Fibroblast of the conjunctiva (primary cell): ENCODE results near the gene FAM43A.

Source experiments
- DNase-seq: peaks from one replicate; pipeline ENCODE4 v3.0.0-alpha.2; 2010; ENCODE audit warnings: low read depth

The FAM43A gene

GRCh38 chr3:194711286-194711685 is 25.6 kb downstream of the FAM43A start:
- DNase-seq, result no peak

DNA sequence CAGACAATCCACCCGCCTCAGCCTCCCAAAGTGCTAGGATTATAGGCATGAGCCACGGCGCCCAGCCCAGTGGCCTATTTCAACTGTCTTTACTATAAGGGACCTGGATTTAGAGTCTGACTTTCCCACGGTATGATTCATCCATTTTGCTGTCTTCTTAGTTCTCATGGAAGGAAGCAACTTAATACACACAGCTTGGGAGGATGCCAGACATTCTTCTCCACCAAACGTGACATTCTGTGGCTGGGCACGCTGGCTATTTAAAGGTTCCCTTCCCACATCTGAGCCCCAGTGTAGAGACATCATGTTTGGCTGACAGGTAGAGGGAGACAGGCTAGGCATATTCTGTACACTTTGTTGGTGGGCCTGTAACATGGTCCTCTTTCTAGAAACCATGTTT is 26.2 kb downstream of the FAM43A start:
- no peak for DNase-seq

- DNase-seq, result no peak
Measured at GRCh38 chr3:194713299-194714136, 27.8 kb downstream of the FAM43A start.

DNA sequence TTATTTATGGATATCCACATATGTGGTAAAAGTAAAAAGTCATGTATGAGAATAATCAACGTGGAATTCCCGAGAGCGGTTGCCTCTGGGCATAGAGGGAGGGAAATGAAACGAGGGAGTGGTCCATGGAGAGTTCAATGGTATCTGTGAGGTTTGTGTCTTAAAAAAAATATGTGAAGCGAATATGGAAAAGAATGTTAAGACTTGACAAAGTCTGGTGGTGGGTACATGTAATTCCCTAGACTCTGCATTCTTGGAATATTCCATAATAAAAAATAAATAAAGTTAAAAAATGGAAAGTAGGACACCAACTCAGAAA is 28.4 kb downstream of the FAM43A start:
- DNase-seq, result no peak

GRCh38 chr3:194714564-194714963 is 28.9 kb downstream of the FAM43A start:
- no peak for DNase-seq

DNA sequence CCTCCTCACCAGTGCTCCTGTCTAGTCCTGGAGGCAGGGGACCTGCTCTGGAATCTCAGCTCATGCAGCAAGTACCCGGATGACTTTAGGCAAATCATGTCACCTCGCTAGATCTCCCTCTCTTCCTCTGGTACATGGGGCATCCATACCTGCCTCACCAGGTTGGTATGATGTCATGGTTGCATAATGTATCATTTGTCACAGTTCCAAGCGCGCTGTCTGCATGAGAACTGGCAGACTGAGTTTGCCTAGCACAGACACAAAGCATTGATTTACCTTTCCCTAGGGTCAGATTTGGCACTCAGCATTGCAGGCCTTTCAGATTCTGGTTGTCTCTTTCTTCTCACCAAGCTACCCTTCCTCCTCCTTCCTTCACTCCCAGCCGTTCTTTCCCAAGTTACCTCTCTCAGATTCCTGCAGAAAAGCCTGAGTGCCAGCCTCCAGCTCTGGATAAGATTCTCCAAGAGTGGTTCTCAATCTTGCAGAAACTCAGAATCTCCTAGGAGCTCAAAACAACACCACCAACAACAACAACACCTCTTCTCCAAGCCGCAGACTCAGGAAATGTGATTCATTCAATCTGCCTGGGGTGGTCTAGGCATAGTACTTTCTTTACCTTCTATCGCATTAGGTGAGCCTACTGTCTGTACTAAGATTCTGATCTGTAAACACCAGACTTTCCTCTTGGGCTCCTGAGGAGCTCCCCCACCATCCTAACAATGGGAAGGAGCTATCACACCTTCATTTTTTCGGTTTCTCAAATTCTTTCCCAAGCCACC is 29.5 kb downstream of the FAM43A start:
- no peak for DNase-seq

DNA sequence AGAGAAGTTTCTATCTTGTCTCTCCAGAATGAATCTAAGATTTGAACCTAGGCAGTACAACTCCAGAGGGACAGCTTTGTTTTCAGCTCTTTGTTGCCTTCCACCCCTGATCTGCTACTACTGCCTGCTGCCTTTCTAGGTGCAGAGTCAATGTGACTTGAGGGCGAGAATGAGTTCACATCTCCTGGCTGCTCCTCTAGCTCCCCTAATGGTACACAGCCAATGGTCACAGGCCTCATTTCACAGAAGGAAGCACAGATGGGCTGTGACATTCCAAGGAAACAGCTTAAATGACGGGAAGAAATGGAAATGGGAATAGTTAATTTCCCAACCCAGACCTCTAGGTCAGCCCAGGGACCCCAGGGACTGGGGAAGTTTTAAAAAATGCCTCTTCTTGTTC is 32.4 kb downstream of the FAM43A start:
- no peak for DNase-seq

GRCh38 chr3:194720048-194720447 is 34.4 kb downstream of the FAM43A start:
- no peak for DNase-seq

- DNase-seq, result no peak
Measured at GRCh38 chr3:194723846-194724618, 38.3 kb downstream of the FAM43A start.

- DNase-seq, result no peak
Measured at GRCh38 chr3:194725346-194725745, 39.7 kb downstream of the FAM43A start.

DNA sequence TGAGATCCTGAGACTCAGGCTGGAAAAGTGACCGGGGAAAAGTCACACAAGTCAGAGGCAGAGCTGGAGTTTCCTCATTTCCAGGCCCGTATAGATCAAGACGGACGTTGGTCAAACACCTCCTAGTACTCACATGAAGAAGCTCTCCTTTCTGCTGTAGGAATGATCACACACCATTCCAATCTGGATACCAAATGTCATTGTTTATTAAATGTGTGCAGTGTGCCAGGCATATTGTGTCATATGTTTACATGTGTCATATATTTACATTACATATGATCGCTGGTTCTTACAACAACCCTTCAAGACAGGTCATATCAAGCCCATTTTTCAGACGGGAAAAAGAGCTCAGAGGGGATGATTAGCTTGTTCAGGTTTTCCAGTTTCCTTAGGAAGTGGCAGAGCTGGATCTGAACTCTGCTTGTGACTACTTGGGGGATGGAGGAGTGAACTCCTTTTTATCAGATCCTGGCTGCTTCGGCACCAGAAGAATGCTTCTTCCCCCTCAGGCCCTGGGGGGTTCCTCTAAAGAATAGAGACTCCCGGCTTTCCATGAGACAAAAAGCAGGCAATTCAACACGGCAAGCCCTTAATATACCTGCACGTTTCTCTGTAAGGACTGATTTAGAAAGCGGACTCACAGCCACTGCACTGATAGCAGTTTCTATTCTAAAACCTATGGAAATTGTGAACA is 41.9 kb downstream of the FAM43A start:
- DNase-seq, result no peak

- no peak for DNase-seq
Measured at GRCh38 chr3:194728986-194729385, 43.3 kb downstream of the FAM43A start.

DNA sequence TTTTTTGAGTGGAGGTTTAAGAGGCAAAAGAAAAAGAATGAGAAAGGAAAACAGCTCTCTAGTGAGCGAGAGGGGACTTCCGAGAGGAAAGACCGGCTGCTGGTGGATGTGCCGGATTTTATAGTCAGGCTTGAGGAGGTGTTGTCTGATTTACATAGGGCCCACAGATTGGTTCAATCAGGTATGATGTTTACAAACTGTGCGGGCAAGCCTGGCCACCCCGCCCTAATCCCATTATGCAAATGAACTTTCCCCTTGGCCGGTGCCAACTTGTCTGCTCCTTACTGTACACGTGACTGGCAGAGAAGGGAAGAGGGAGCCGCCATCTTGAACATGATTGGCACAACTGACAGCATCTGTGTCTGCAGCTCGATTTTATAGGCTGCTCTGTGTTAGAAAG is 44.7 kb downstream of the FAM43A start:
- DNase-seq, result no peak

- DNase-seq, result no peak
Measured at GRCh38 chr3:194731506-194732073, 45.9 kb downstream of the FAM43A start.

GRCh38 chr3:194732617-194733016 is 46.9 kb downstream of the FAM43A start:
- no peak for DNase-seq

- DNase-seq, result no peak
Measured at GRCh38 chr3:194736277-194736895, 50.7 kb downstream of the FAM43A start.

DNA sequence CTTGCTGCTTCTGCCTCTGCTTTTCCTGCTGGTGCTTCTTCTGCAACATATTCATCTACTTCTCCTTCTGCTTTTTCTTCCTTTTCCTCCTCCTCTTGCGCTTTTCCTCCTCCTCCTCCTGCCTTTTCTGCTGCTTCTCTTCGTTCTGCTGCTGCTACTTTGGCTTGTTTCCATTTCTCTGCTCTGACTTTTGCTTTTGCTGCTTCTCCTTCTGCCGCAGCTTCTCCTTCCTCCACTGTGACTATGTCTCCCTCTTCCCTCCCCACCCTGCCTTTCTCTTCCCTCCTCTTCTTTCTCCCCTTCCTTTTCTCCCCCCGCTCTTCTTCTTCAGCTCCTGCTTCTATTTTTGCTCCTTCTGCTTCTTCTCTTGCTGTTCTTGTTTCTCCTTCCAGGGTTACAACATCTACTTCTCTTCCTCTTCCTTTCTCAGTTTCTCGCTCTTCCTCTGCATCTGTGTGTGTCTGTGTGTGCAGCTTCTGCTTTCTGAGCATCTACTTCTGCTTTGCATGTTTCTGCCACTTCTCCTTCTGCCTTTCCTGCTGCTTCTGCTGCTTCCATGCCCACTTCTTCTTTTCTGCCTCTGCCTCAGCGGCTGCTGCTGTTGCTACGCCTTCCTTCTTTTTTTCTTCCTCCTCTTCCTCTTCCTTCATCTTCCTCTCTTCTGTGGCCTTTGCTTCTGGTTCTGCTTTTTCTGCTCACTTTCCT is 51.4 kb downstream of the FAM43A start:
- no peak for DNase-seq
